Stimulated activated CD4-positive, alpha-beta T cell treated with anti-CD3 and anti-CD28 coated beads, Interleukin-2, amount 100 ng/mL, for 24 hours (primary cell): ENCODE measurements around the gene GMDS.

ENCODE experiments used
- DNase-seq, 2 donors: peaks; one replicate each; pipeline ENCODE4 v3.0.0-alpha.2; 2020

The GMDS gene

DNA sequence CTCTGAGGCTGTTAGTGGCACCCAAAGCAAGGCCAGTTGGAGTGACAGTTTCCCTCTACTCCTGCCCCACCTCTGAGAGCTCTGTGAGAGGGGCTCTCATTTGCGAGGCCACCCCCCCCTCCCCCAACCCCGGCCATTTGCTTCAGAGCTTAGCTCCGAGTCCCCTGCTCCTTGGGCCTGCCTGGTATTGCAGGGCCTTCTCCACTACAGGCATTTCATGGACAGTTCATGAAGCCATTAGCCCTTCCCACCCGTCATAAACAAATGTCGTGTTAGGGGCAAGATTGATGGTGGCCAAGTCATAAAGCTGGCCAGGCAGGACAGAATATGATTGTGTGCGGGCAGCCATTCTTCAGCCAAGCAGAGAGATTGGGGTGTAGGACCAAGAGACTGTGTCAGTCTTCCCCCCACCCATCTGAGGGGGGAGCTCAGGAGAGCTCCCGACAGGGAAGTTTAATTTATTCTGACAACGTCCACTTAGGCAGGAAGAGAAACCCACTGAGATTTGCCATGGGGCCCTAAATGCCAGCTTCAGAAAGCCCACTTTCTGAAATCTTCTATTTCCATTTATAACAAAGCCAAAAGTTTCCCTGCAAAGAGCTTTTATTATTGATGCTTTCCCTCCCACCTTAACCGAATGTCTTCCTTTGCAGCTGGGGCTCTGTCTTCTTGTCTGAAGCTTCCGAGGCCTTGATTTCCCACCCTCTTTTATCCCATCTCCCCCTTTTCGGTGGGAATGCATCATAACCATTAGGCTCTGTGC is 628.5 kb downstream of the GMDS start:
- DNase-seq = no peak

DNA sequence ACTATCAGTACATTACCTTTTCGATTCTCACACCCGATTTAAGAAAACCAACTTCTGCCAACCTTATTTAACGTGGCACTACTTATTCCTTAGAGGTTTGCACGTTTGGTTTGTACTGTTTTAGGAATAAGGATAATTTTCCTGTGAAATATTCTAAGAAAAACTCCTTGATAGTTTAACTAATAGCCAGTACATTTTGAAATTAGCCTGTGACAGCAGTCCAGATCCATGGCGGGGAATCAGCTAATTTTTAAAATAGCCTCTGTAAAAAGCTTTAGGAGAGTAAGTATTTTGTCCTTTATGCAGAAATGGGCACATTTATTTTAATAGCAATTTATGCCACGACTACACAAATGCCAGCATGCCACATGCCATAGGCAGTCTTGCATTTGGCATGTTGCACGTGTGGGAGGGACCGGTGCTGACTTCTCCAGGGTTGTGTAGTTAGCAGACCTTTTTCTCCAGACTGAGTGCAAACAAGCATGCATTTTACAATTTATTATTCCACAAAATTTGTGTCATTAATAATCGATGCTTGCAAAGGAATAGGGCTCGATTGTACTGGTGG is 629.5 kb downstream of the GMDS start:
- no peak for DNase-seq

DNA sequence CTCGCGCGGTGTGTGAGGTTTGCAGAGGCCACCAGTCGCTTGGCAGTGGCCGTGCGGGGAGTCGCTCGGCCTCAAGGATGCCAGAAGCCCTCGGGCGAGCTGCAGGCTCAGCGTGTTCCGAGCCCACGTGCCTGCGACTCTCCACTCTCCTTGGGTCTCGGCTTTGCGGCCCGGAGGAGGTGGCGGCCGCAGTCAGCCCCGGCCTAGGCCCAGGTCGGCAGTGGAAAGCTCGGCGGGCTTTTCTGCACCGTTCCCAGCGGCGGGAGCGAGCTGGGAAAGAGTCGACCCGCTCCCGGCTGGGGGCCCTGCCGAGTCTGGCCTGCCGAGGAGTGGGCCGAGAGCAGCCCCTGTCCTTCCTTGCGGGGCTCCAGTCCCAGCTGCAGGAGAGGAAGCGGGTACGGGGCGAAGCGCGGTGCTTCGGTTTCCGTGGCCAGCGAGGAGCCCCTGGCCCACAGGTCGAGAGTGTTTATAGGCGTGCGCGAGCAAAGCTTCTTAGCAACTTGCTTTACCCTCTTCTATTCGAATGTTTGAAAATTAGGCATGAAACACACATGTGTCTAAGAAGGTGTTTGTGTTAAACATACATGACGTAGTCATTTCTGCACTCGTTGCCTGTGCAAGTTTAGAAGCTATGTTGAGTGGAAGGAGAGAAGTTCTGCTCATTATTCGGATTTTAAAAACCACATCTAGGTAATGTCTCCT is 630.1 kb downstream of the GMDS start:
- no peak for DNase-seq

DNA sequence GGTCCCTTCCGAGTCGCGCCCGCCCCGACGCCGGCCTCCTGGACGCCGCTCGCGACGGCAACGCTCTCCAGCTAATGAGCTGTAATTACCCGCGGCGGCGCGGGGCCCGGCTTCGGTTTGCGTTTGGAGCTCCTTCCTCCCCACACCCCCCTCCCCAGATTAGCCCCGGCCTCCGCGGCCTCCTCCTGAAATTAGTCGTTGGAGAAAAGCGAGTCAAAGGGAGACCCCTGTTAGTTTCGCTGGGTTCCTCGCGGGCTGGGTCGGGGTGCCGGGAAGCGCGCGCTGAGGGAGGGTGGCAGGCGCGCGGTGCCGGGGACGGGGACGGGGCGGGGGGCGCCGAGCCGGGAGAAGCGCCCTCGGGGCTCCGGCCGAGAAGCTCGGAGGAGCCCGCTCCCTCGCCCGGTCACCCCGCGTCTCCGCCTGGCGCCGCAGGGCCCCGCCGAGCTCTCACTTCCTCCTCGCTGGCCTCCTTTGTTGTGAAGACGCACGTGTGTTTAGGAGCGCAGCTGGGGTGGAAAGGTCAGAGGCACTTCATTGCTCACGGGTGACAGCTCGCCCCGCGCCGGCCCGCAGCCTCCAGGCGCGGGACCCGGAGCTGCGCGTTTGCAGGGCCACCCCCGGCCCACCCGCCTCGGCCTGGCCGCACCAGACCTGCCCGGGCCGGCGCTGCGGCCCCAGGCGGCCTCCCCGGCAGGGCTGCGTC is 630.8 kb downstream of the GMDS start:
- no peak for DNase-seq

DNA sequence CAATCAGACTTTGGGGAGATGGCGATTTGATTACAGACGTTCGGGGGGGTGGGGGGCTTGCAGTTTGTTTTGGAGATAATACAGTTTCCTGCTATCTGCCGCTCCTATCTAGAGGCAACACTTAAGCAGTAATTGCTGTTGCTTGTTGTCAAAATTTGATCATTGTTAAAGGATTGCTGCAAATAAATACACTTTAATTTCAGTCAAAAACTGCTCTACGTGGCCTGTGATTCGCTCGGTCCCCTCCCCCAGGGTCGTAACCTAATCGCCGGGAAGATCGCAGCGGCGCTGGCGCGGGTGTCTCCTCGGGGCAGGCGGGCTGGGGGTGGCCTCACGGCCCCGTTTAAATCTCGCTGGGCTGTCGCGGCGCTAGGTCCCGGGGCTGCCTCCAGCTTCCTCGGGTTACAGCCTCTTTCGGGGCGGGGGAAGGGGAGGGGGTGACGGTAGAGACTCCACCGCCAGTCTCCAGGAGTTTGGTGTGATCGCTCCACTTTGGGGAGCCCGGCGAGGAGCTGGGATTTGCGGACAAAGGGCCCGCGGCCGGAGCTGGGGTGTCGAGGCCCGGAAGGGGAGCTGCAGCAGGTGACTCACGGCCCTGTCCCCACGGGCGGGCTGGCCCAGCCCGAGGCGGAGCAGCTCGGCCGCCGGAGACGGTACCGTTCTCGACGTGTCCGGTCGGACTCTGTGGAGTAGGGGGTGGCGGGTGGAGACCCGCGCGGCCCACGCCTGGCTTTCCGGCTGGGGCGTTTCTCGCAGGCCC is 631.5 kb downstream of the GMDS start:
- DNase-seq = no peak

DNA sequence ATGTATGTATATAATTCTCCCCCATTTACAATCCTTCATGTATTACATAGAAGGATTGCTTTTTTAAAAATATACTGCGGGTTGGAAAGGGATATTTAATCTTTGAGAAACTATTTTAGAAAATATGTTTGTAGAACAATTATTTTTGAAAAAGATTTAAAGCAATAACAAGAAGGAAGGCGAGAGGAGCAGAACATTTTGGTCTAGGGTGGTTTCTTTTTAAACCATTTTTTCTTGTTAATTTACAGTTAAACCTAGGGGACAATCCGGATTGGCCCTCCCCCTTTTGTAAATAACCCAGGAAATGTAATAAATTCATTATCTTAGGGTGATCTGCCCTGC is 632.1 kb downstream of the GMDS start:
- no peak for DNase-seq

DNA sequence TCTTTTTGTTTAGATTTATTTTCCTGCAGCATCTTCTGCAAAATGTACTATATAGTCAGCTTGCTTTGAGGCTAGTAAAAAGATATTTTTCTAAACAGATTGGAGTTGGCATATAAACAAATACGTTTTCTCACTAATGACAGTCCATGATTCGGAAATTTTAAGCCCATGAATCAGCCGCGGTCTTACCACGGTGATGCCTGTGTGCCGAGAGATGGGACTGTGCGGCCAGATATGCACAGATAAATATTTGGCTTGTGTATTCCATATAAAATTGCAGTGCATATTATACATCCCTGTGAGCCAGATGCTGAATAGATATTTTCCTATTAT is 632.5 kb downstream of the GMDS start:
- no peak for DNase-seq

DNA sequence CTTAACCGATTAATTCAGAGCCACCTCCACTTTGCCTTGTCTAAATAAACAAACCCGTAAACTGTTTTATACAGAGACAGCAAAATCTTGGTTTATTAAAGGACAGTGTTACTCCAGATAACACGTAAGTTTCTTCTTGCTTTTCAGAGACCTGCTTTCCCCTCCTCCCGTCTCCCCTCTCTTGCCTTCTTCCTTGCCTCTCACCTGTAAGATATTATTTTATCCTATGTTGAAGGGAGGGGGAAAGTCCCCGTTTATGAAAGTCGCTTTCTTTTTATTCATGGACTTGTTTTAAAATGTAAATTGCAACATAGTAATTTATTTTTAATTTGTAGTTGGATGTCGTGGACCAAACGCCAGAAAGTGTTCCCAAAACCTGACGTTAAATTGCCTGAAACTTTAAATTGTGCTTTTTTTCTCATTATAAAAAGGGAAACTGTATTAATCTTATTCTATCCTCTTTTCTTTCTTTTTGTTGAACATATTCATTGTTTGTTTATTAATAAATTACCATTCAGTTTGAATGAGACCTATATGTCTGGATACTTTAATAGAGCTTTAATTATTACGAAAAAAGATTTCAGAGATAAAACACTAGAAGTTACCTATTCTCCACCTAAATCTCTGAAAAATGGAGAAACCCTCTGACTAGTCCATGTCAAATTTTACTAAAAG is 633.0 kb downstream of the GMDS start:
- DNase-seq = no peak

DNA sequence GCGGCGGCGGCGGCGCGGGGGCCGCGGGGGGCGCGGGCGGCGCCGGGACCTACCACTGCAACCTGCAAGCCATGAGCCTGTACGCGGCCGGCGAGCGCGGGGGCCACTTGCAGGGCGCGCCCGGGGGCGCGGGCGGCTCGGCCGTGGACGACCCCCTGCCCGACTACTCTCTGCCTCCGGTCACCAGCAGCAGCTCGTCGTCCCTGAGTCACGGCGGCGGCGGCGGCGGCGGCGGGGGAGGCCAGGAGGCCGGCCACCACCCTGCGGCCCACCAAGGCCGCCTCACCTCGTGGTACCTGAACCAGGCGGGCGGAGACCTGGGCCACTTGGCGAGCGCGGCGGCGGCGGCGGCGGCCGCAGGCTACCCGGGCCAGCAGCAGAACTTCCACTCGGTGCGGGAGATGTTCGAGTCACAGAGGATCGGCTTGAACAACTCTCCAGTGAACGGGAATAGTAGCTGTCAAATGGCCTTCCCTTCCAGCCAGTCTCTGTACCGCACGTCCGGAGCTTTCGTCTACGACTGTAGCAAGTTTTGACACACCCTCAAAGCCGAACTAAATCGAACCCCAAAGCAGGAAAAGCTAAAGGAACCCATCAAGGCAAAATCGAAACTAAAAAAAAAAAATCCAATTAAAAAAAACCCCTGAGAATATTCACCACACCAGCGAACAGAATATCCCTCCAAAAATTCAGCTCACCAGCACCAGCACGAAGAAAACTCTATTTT is 633.7 kb downstream of the GMDS start:
- no peak for DNase-seq

DNA sequence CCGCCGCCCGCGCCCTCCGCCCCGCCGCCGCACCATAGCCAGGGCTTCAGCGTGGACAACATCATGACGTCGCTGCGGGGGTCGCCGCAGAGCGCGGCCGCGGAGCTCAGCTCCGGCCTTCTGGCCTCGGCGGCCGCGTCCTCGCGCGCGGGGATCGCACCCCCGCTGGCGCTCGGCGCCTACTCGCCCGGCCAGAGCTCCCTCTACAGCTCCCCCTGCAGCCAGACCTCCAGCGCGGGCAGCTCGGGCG is 634.2 kb downstream of the GMDS start:
- DNase-seq = no peak

DNA sequence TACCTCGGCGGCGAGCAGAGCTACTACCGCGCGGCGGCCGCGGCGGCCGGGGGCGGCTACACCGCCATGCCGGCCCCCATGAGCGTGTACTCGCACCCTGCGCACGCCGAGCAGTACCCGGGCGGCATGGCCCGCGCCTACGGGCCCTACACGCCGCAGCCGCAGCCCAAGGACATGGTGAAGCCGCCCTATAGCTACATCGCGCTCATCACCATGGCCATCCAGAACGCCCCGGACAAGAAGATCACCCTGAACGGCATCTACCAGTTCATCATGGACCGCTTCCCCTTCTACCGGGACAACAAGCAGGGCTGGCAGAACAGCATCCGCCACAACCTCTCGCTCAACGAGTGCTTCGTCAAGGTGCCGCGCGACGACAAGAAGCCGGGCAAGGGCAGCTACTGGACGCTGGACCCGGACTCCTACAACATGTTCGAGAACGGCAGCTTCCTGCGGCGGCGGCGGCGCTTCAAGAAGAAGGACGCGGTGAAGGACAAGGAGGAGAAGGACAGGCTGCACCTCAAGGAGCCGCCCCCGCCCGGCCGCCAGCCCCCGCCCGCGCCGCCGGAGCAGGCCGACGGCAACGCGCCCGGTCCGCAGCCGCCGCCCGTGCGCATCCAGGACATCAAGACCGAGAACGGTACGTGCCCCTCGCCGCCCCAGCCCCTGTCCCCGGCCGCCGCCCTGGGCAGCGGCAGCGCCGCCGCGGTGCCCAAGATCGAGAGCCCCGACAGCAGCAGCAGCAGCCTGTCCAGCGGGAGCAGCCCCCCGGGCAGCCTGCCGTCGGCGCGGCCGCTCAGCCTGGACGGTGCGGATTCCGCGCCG is 634.7 kb downstream of the GMDS start:
- peak in 1 of 2 donors; percentile 21 for DNase-seq

DNA sequence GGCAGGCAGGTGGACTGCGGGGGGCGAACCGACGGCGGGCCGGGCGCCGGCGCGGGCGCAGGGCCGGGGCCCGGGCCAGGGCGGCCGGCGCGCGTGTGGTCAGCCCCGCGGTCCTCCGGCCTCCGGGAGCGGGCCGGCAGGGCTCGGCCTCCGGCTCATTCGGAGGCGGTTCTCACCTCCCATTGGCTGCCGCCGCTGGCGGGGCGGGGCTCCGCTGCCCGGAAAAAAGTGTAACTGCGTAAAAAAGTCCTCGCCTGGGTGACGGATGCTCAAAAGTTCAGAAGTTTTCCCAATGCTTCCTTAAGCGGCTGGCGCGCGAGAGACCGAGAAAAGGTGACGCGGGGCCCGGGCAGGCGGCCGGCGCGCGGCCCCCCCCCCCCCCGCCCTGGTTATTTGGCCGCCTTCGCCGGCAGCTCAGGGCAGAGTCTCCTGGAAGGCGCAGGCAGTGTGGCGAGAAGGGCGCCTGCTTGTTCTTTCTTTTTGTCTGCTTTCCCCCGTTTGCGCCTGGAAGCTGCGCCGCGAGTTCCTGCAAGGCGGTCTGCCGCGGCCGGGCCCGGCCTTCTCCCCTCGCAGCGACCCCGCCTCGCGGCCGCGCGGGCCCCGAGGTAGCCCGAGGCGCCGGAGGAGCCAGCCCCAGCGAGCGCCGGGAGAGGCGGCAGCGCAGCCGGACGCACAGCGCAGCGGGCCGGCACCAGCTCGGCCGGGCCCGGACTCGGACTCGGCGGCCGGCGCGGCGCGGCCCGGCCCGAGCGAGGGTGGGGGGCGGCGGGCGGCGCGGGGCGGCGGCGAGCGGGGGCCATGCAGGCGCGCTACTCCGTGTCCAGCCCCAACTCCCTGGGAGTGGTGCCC is 635.5 kb downstream of the GMDS start, which contains the start of gene FOXC1:
FOXC1 (plus strand) TSS at position 268 of the 849 bp plus-strand sequence; CDS start at position 799, 531 bp downstream.
- peak; percentile 48 to 70 for DNase-seq

DNA sequence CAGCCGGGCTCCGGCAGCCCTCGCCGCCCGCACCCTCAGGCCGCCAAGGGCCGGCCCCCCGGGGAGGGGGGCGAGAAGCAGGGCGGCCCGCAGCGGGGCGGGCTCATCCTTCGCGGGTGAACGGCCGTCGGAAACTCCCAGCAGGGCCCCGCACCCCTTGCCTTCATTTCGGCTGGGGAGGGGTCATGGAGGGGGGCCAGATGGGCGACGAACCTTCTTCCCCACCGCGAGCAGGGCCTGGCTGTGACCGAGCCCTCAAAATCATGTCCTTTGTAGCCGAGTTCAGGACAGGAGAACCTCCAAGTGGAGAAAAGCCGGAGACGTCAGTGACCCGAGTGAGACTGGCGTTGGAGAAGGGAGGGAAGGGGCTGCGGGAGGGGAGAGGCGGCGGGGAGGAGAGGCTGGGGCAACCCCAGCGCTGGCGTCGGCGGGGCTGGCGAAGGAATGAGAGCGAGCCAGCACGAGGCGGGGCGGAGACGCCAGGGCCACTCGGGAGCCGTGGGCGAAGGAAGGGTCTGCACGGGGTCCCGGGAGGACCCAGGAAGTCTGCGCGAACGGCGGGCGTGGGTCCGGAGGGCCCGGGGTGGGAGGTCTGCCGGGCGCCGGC is 636.3 kb downstream of the GMDS start:
- no peak for DNase-seq

DNA sequence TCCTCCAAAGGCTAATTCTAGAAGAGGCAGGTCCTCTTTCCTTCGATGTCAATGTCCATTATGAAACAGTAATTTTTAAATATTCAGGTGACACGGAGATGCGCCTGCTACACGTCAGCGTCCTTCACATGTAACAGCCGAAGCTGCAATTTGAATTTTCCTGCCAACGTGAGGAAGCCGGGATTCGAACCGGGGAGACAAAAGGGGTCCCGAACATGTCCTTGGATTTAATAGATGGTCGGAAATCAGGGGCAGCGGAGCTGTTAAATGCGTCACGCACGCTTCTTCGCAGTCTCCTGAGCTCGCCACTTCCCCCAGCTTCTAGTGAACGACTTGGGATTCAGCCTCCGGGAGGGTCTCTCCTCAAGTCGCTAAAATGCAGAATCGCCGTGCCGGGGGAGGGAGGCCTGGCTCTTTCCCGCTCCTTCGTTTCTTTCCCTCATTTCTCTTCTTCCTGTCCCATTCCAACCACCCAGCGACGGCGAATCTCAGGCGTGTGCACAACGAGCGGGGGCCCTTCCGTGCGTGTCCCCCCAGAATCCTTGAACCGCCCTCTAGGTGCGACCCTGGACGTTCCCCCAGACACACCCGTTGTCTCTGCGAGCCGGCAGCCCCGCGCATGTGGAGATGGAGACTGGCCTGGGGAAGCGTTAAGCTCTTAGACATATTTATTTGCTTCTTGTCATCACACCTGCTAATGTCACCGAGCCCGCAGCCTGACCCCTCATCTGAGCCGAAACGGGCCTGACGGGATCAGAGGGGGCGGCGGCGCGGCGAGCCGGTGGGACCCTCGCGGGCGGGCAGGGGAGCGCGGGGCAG is 637.0 kb downstream of the GMDS start:
- DNase-seq = no peak

DNA sequence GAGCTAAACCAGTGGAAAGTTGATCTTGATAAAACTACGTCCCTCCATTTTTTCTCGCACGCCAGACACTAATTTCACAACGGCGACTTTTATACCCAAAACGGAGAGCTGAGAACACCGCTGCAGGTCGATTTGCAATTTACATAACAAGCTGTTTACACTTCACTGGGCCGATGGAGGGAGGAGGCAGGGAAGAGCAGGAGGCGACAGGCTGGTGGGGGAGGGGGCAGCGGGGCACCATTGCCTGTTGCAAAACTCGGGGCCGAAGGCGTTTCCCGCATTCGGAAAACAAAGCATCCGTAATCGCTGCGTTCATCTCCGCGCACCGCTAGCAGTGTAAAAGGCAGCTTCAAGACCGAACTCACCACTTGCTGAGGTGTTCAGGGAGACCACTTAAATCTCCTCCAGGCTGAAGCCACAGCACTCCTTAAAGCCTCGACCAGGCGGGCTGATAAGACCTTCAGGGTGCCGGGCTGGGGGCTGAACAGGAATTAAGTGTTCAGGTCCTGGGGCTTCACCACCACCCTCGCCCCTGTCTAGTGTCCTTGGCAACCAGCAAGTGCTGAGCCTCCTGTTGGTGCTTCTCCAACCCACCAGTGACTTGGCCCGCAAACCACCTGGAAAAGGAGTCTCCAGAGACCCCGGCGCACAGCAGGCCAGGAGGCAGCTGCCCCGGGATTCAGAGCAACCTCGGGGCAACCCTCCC is 637.7 kb downstream of the GMDS start:
- no peak for DNase-seq

DNA sequence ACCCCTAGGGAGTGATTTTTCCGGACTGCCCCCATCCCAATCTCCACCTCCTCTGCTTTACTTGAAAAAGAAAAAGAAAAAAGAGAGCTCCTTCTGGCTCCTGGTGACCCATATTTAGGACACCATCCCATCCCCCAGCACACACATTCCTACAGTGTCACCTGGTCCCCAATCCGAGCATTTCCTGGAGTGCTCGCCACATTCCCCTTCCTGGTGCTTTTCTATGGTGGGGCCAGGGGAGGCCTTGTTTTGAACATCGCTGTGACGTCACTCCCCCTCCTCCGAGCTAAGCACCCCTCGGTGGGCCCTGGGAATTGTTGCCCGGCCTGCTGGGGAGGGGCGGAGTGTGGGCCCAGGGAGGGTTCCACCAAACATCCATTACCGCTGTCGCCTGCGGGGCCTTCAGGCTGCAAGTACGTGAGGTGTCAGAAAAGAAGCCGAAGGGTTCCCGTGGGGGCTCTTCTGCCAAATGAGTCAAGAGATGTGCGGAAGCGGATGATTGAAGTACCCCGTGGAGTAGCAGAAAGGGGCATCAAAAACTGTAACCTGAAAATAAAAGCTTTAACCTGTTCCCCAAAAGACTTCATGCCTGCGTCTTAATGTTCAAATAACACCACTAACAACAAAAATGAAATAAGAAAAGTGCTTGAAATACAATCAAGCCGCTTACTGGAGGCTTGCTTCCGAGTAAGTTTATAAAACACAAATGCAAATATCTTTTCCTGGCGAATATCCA is 638.5 kb downstream of the GMDS start:
- DNase-seq = no peak
